H1 (cell line): ENCODE results near the gene CCSAP. TPM values are rescaled to one million over a fixed set of nuclear protein-coding genes. Genes with fewer than 3 reads are reported as not detected.

Source experiments
- CTCF ChIA-PET: fragments of 300-600 bp; sonication (Branson Sonifier 250); formaldehyde crosslinking; loops from one replicate; lab custom pipeline; 2021; ENCODE audit not compliant: partially characterized antibody; lab: Charles Lee
- POLR2A ChIA-PET: fragments of 300-600 bp; sonication (Branson Sonifier 250); formaldehyde crosslinking; loops from one replicate; lab custom pipeline; 2021; ENCODE audit warnings: inconsistent platforms; ENCODE audit not compliant: partially characterized antibody; lab: Charles Lee
- DNase-seq, 2 experiments: peaks; one replicate each; pipeline versions ENCODE4 v3.0.0 to v3.0.0-alpha.2; 2010 to 2022; ENCODE audit warnings: low spot score in 2 of 2, low read depth in 1 of 2, mixed read lengths in 1 of 2
- FAIRE-seq: peaks from 2 replicates; lab custom pipeline; 2011; peaks lifted over from hg19 to GRCh38; lab: Jason Lieb, UNC
- H2AFZ ChIP-seq: 2 replicates; pipeline ENCODE4 v1.8.1; 2012; ENCODE audit warnings: low read length, inconsistent platforms
- H2AK5ac ChIP-seq: 2 replicates; pipeline ENCODE4 v1.6.1; 2013; ENCODE audit warnings: low read depth, low read length
- H2BK120ac ChIP-seq: replicated peaks from 2 replicates; pipeline ENCODE3; 2013; ENCODE audit warnings: low read depth, low read length, inconsistent platforms
- H2BK12ac ChIP-seq: 2 replicates; pipeline ENCODE4 v1.6.1; 2013; ENCODE audit warnings: low read depth, low read length
- H2BK15ac ChIP-seq: 2 replicates; pipeline ENCODE4 v1.6.1; 2013; ENCODE audit warnings: low read length
- H2BK20ac ChIP-seq: 2 replicates; pipeline ENCODE4 v1.6.1; 2013; ENCODE audit warnings: low read length
- H2BK5ac ChIP-seq: 2 replicates; pipeline ENCODE4 v1.6.1; 2013; ENCODE audit warnings: low read depth, low read length
- H3K14ac ChIP-seq: 2 replicates; pipeline ENCODE4 v1.6.1; 2013; ENCODE audit warnings: inconsistent platforms; ENCODE audit not compliant: insufficient read length
- H3K18ac ChIP-seq: 2 replicates; pipeline ENCODE4 v1.6.1; 2013; ENCODE audit warnings: low read length; ENCODE audit errors: extremely low read depth
- H3K23ac ChIP-seq: 2 replicates; pipeline ENCODE4 v1.6.1; 2013; ENCODE audit warnings: inconsistent platforms; ENCODE audit not compliant: insufficient read length
- H3K23me2 ChIP-seq: 2 replicates; pipeline ENCODE4 v1.6.1; 2013; ENCODE audit warnings: low read depth, low read length
- H3K27ac ChIP-seq: 2 replicates; pipeline ENCODE4 v1.6.1; 2011; ENCODE audit warnings: low read depth, low read length, inconsistent platforms
- H3K27me3 ChIP-seq, 4 experiments: replicated peaks in 1 of 4; 1 replicate in 1 of 4; 2 replicates in 3 of 4; pipeline versions ENCODE4 v1.6.1 to v1.8.1; 2011 to 2013; ENCODE audit warnings: low read length in 3 of 4, mild to moderate bottlenecking in 3 of 4, inconsistent platforms in 2 of 4, mixed read lengths in 2 of 4, moderate library complexity in 1 of 4; ENCODE audit not compliant: control insufficient read depth in 3 of 4, insufficient read depth in 3 of 4; ENCODE audit errors: extremely low read depth in 1 of 4
- H3K36me3 ChIP-seq, 4 experiments: 2 replicates each; pipeline versions ENCODE4 v1.6.1 to v1.8.1; 2011 to 2013; ENCODE audit warnings: mild to moderate bottlenecking in 4 of 4, low read length in 3 of 4, moderate library complexity in 2 of 4, control low read depth in 1 of 4, inconsistent platforms in 1 of 4; ENCODE audit not compliant: insufficient read depth in 4 of 4, control insufficient read depth in 2 of 4
- H3K4ac ChIP-seq: replicated peaks from 2 replicates; pipeline ENCODE3; 2013; ENCODE audit warnings: low read length, low read depth, mixed read lengths, inconsistent platforms; ENCODE audit not compliant: insufficient read length
- H3K4me1 ChIP-seq, 4 experiments: replicated peaks in 1 of 4; 1 replicate in 1 of 4; 2 replicates in 3 of 4; pipeline versions ENCODE4 v1.6.1 to v1.8.1; 2011 to 2013; ENCODE audit warnings: low read length in 3 of 4, inconsistent platforms in 2 of 4, mixed read lengths in 1 of 4; ENCODE audit not compliant: insufficient read depth in 4 of 4, control insufficient read depth in 3 of 4
- H3K4me2 ChIP-seq, 2 experiments: 2 replicates each; pipeline versions ENCODE4 v1.6.1 to v1.8.1; 2011 to 2013; ENCODE audit warnings: low read depth in 2 of 2, low read length in 2 of 2, control low read depth in 1 of 2, inconsistent platforms in 1 of 2, mild to moderate bottlenecking in 1 of 2; ENCODE audit not compliant: insufficient read depth in 1 of 2
- H3K4me3 ChIP-seq, 4 experiments: fragments of 200-600, 300-600 bp in 1 of 4; sonication (generic), shearing (Covaris generic), sonication (Bioruptor Twin) in 1 of 4; 2 replicates each; pipeline versions ENCODE4 v1.5.1 to v1.8.1; 2011 to 2016; ENCODE audit warnings: low read length in 4 of 4, low read depth in 3 of 4, control low read depth in 2 of 4, inconsistent platforms in 2 of 4, mild to moderate bottlenecking in 2 of 4, mixed read lengths in 1 of 4, moderate library complexity in 1 of 4; ENCODE audit not compliant: insufficient read depth in 2 of 4; ENCODE audit errors: extremely low read depth in 1 of 4
- H3K56ac ChIP-seq: replicated peaks from 2 replicates; pipeline ENCODE3; 2013; ENCODE audit warnings: low read depth, mild to moderate bottlenecking, mixed read lengths, low read length, inconsistent platforms; ENCODE audit not compliant: insufficient read length
- H3K79me1 ChIP-seq: 2 replicates; pipeline ENCODE4 v1.6.1; 2013; ENCODE audit warnings: low read depth, low read length, control low read depth
- H3K79me2 ChIP-seq, 2 experiments: 2 replicates each; pipeline versions ENCODE4 v1.6.1 to v1.8.1; 2012 to 2013; ENCODE audit warnings: low read length in 2 of 2, mild to moderate bottlenecking in 2 of 2, inconsistent platforms in 1 of 2; ENCODE audit not compliant: insufficient read depth in 2 of 2, control insufficient read depth in 1 of 2
- H3K9ac ChIP-seq, 4 experiments: replicated peaks in 1 of 4; 1 replicate in 1 of 4; 2 replicates in 3 of 4; pipeline versions ENCODE4 v1.6.1 to v1.8.1; 2011 to 2013; ENCODE audit warnings: low read depth in 3 of 4, low read length in 3 of 4, control low read depth in 2 of 4, mild to moderate bottlenecking in 2 of 4, moderate library complexity in 2 of 4, inconsistent platforms in 1 of 4; ENCODE audit errors: extremely low read depth in 1 of 4
- H3K9me3 ChIP-seq, 2 experiments: 2 replicates each; pipeline versions ENCODE4 v1.6.1 to v1.8.1; 2012 to 2013; ENCODE audit warnings: mild to moderate bottlenecking in 2 of 2, moderate library complexity in 2 of 2, control low read depth in 1 of 2, inconsistent platforms in 1 of 2, low read depth in 1 of 2, low read length in 1 of 2, mixed read lengths in 1 of 2; ENCODE audit not compliant: insufficient read depth in 2 of 2
- H4K20me1 ChIP-seq, 2 experiments: replicated peaks in 1 of 2; 2 replicates each; pipeline versions ENCODE3 to v1.8.1; 2011 to 2013; ENCODE audit warnings: inconsistent platforms in 2 of 2, low read length in 2 of 2, mild to moderate bottlenecking in 1 of 2; ENCODE audit not compliant: insufficient read depth in 2 of 2, control insufficient read depth in 1 of 2
- H4K5ac ChIP-seq: 2 replicates; pipeline ENCODE4 v1.6.1; 2013; ENCODE audit warnings: low read length, low read depth, mixed read lengths, inconsistent platforms; ENCODE audit not compliant: insufficient read length
- H4K8ac ChIP-seq: 2 replicates; pipeline ENCODE4 v1.8.0; 2013; ENCODE audit warnings: mild to moderate bottlenecking, moderate library complexity, low read length, inconsistent platforms; ENCODE audit not compliant: insufficient read depth; ENCODE audit errors: extremely low read depth
- H4K91ac ChIP-seq: replicated peaks from 2 replicates; pipeline ENCODE3; 2013; ENCODE audit warnings: low read length, mixed read lengths, inconsistent platforms; ENCODE audit not compliant: insufficient read length
- EGR1 ChIP-seq: IDR thresholded peaks from 2 replicates; pipeline ENCODE4 v1.6.1; 2011; ENCODE audit warnings: low read depth, low read length, borderline replicate concordance
- WGBS, 2 experiments: shearing (Covaris generic) in 1 of 2; methylation state at CpG; one replicate each; pipeline versions ENCODE4 v1.1.6 to v1.1.7; 2013 to 2015; ENCODE audit warnings: low lambda C conversion rate in 2 of 2, mixed read lengths in 2 of 2, inconsistent platforms in 1 of 2, low coverage in 1 of 2, missing lambda C conversion rate in 1 of 2; ENCODE audit not compliant: insufficient replicate concordance in 2 of 2, insufficient coverage in 1 of 2, insufficient read length in 1 of 2; ENCODE audit errors: extremely low coverage in 1 of 2, missing lambda C conversion rate in 1 of 2; 5-methylcytosine and 5-hydroxymethylcytosine counted together
- polyA plus RNA-seq, 7 experiments: library from polyadenylated mRNA; depleted of rRNA in 3 of 7; stranded (reverse) in 5 of 7; unstranded in 2 of 7; fragments of >200 nt in 5 of 7; fragments of 200-250 nt in 2 of 7; gene quantifications; 1 replicate in 5 of 7; 2 replicates in 1 of 7; 4 replicates in 1 of 7; pipeline versions ENCODE4 v1.2.1 to v1.2.3, GENCODE V29; 2011 to 2013; ENCODE audit warnings: missing spikeins in 2 of 7, mixed read lengths in 2 of 7
- total RNA-seq: library from RNA; stranded (reverse); fragmentation: NEBNext Ultra II Directional; extraction: Animal tissue kit (Norgen Biotek cat#: 25700); gene quantifications from 2 replicates; pipeline ENCODE4 v1.2.1, GENCODE V29; 2021

The CCSAP gene
- total and polyA plus RNA-seq, 2 of the 8 experiments (the other 6 are each of a cell fraction or from before 2014, with no cell fraction given): 3.5 to 17.2 TPM

DNA sequence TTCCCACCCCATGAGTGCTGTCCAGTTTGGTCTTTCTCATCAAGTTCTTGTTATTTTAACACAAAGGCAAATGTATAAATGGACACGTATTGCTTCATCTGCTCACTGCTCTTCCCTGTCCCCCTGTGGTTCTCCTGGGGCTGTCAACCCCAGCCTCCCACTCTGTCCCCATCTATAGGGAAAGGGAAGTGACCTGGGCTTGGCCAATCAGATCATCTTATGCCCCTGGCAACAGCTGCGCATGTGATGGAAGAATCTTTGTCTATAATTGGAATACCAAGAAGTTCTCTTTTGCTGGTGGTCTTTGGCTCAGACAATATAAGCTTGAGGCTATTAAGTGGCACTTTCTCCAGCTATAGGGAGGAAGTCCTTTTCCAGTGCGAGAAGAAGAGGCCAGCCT lies 4.7 kb upstream of the CCSAP start:
- FAIRE-seq: no peak
- no peak overlapping the region for H2BK120ac ChIP-seq
- ChIA-PET CTCF (interaction anchor here (0.7 to 4.2 kb wide), 4 partner anchors 56 to 804 kb away, joined by 3 to 14 read pairs (median 5); no protein-coding TSS in a partner anchor), POLR2A (interaction anchor here (0.8 kb wide), 2 partner anchors 14 to 73 kb away, joined by 3 read pairs; no protein-coding TSS in a partner anchor)
- H4K5ac ChIP-seq: no peak overlapping the region
- H3K9me3 ChIP-seq: no peaks in the 10 kb centered on the region
- H2BK20ac ChIP-seq: no peak overlapping the region
- H3K4me1 ChIP-seq: peaks cover 0 to 3% (median 0%) of the 10 kb centered on the region in 4 experiments; a peak in 2 of 7 replicates
- H3K56ac ChIP-seq: no peak overlapping the region
- no peak overlapping the region for H2AK5ac ChIP-seq
- no peak overlapping the region for H3K4ac ChIP-seq
- H3K23me2 ChIP-seq: peaks cover 6% of the 10 kb centered on the region; the same call in 1 of the 2 replicates
- H3K18ac ChIP-seq: no peak overlapping the region
- no peak overlapping the region for H3K23ac ChIP-seq
- no peak overlapping the region for H3K4me2 ChIP-seq
- no peak for TF ChIP-seq EGR1
- WGBS, 2 experiments: 82% methylated on average over 3 of the region's 3 CpGs; no CpG with 5 or more reads in 1 of the 2 experiments
- no peaks in the 10 kb centered on the region for H3K79me2 ChIP-seq
- no peaks in the 10 kb centered on the region for H3K36me3 ChIP-seq
- no peak overlapping the region for H3K9ac ChIP-seq
- no peak overlapping the region for H2AFZ ChIP-seq
- no peak overlapping the region for H2BK5ac ChIP-seq
- no peak overlapping the region for H3K27ac ChIP-seq
- DNase-seq: no peak
- H4K20me1 ChIP-seq: no peaks in the 10 kb centered on the region
- H4K8ac ChIP-seq: no peak overlapping the region
- H3K14ac ChIP-seq: no peak overlapping the region
- no peaks in the 10 kb centered on the region for H3K79me1 ChIP-seq
- H3K4me3 ChIP-seq: no peak overlapping the region
- no peak overlapping the region for H4K91ac ChIP-seq
- H3K27me3 ChIP-seq: peaks cover 2 to 13% (median 9%) of the 10 kb centered on the region in 4 experiments; a peak in 5 of 7 replicates
- no peak overlapping the region for H2BK15ac ChIP-seq
- no peak overlapping the region for H2BK12ac ChIP-seq
